HepG2 (cell line): ENCODE data around the gene FYB1. TPM values are rescaled to one million over a fixed set of nuclear protein-coding genes. Genes with fewer than 3 reads are reported as not detected.
"Not testable (repeated sequence)": the region's sequence is repeated elsewhere in the genome, so short reads cannot be mapped to it uniquely, and the experiment has no call there.

ENCODE experiments used
- ATAC-seq: fragments of 200-7000 bp; cut with Tn5 transposase; 3 replicates; pipeline ENCODE4 v1.9.1; 2020; ENCODE audit warnings: mild to moderate bottlenecking, moderate library complexity
- BruUV-seq: library from RNA; stranded (reverse); fragments of 400-500 nt; replicated peaks from 2 replicates; lab custom pipeline; 2021; lab: Mats Ljungman, UMichigan
- CTCF ChIA-PET: fragments of 300-600 bp; formaldehyde crosslinking; extraction: SDS; loops from one replicate; lab custom pipeline; 2021; ENCODE audit warnings: low total read pairs, inconsistent platforms, low intra/inter-chr PET ratio; lab: Yijun Ruan, JAX
- POLR2A ChIA-PET: fragments of 350-600 bp; sonication (Branson Sonifier 250); formaldehyde crosslinking; loops from one replicate; lab custom pipeline; 2020; ENCODE audit warnings: antibody characterized with exemption, inconsistent platforms; lab: Yijun Ruan, JAX
- DNase-seq: peaks from one replicate; pipeline ENCODE4 v3.0.0-alpha.2; 2015; ENCODE audit warnings: low spot score
- FAIRE-seq: peaks from 3 replicates; lab custom pipeline; 2011; peaks lifted over from hg19 to GRCh38; lab: Jason Lieb, UNC
- H2AFZ ChIP-seq: one replicate; pipeline ENCODE4 v1.6.1; 2011; ENCODE audit warnings: low read length, inconsistent platforms
- H3K27ac ChIP-seq: fragments of 300-600 bp; 3 replicates; pipeline ENCODE4 v1.8.0; 2011; ENCODE audit warnings: mixed run types, mild to moderate bottlenecking, mixed read lengths, low read length, inconsistent platforms; ENCODE audit not compliant: insufficient read depth; ENCODE audit errors: extremely low read length
- H3K27me3 ChIP-seq, 2 experiments: fragments of 200-600 bp in 1 of 2; 2 replicates in 1 of 2; 3 replicates in 1 of 2; pipeline versions ENCODE4 v1.6.0 to v1.8.0; 2011; ENCODE audit warnings: low read length in 2 of 2, mild to moderate bottlenecking in 2 of 2, moderate library complexity in 2 of 2, inconsistent platforms in 1 of 2; ENCODE audit not compliant: insufficient read depth in 2 of 2, control insufficient read depth in 1 of 2
- H3K36me3 ChIP-seq, 2 experiments: fragments of 200-600 bp in 1 of 2; replicated peaks in 1 of 2; 2 replicates in 1 of 2; 3 replicates in 1 of 2; pipeline versions ENCODE4 v1.5.1 to v1.8.0; 2011; ENCODE audit warnings: low read length in 2 of 2, inconsistent platforms in 1 of 2; ENCODE audit not compliant: insufficient read depth in 2 of 2, control insufficient read depth in 1 of 2
- H3K4me1 ChIP-seq: 2 replicates; pipeline ENCODE4 v1.5.1; 2012; ENCODE audit warnings: low read length, inconsistent platforms; ENCODE audit not compliant: insufficient read depth
- H3K4me2 ChIP-seq: 2 replicates; pipeline ENCODE4 v1.6.0; 2011; ENCODE audit warnings: low read depth, low read length, inconsistent platforms
- H3K4me3 ChIP-seq, 3 experiments: fragments of 200-600 bp in 1 of 3; sonication (generic), shearing (Covaris generic) in 1 of 3; replicated peaks in 1 of 3; 2 replicates each; pipeline ENCODE4 v1.5.1; 2011 to 2016; ENCODE audit warnings: low read length in 3 of 3, inconsistent platforms in 2 of 3, low read depth in 2 of 3, mild to moderate bottlenecking in 2 of 3, control low read depth in 1 of 3, mixed read lengths in 1 of 3; ENCODE audit not compliant: insufficient read depth in 1 of 3
- H3K79me2 ChIP-seq: one replicate; pipeline ENCODE4 v1.6.1; 2011; ENCODE audit warnings: low read length, inconsistent platforms; ENCODE audit not compliant: insufficient read depth
- H3K9ac ChIP-seq: 2 replicates; pipeline ENCODE4 v1.6.0; 2011; ENCODE audit warnings: mild to moderate bottlenecking, low read depth, low read length, inconsistent platforms; ENCODE audit not compliant: insufficient read depth
- H3K9me3 ChIP-seq: 2 replicates; pipeline ENCODE4 v1.5.1; 2012; ENCODE audit warnings: mild to moderate bottlenecking, low read length
- H4K20me1 ChIP-seq: 2 replicates; pipeline ENCODE4 v1.6.0; 2011; ENCODE audit warnings: inconsistent platforms, mild to moderate bottlenecking, low read length, moderate library complexity; ENCODE audit not compliant: insufficient read depth
- JARID2 ChIP-seq: sonication (generic); formaldehyde crosslinking; IDR thresholded peaks from 2 replicates; pipeline ENCODE4 v1.8.1; 2023; ENCODE audit warnings: missing genetic modification reagents, inconsistent platforms; ENCODE audit not compliant: insufficient replicate concordance
- MYNN ChIP-seq: sonication (generic); formaldehyde crosslinking; IDR thresholded peaks from 2 replicates; pipeline ENCODE4 v1.4.0; 2020; ENCODE audit warnings: mild to moderate bottlenecking, low read depth, missing genetic modification reagents
- RBM39 ChIP-seq: fragments of 200-400 bp; formaldehyde crosslinking; IDR thresholded peaks from one replicate; pipeline ENCODE4 v1.6.1; 2018; ENCODE audit warnings: antibody characterized with exemption, mild to moderate bottlenecking, low read depth, low read length; ENCODE audit not compliant: poor library complexity, severe bottlenecking
- ZFP36L2 ChIP-seq: sonication (generic); formaldehyde crosslinking; IDR thresholded peaks from 2 replicates; pipeline ENCODE4 v1.4.0; 2020; ENCODE audit warnings: missing genetic modification reagents
- ZNF124 ChIP-seq: sonication (generic); formaldehyde crosslinking; IDR thresholded peaks from 2 replicates; pipeline ENCODE4 v1.4.0; 2020; ENCODE audit warnings: missing genetic modification reagents
- whole genome bisulfite sequencing: methylation state at CpG from one replicate; pipeline ENCODE4 v1.1.6; 2017; ENCODE audit warnings: low lambda C conversion rate; 5-methylcytosine and 5-hydroxymethylcytosine counted together
- in situ Hi-C: cut with HindIII; loops from 2 replicates; pipeline ENCODE4 v1.10.0; 2017; ENCODE audit warnings: low pct_unique_long_range_greater_than_20kb; ENCODE audit not compliant: extremely low pct_ligation_motif_present
- intact Hi-C: fragments of 100-400 bp; cut with micrococcal nuclease; formaldehyde crosslinking; loops from one replicate; pipeline ENCODE4 v1.10.0; 2022; ENCODE audit not compliant: unreplicated experiment
- polyA plus RNA-seq, 8 experiments: library from polyadenylated mRNA; depleted of rRNA in 3 of 8; stranded (reverse) in 7 of 8; unstranded in 1 of 8; fragments of >200 nt; fragmentation: Illumina TruSeq in 4 of 8; extraction: Trizol in 4 of 8; gene quantifications; 2 replicates each; pipeline versions ENCODE4 v1.2.1 to v1.2.3, GENCODE V29; 2011 to 2016; ENCODE audit warnings: low read depth in 4 of 8, missing spikeins in 1 of 8, mixed read lengths in 1 of 8; ENCODE audit not compliant: insufficient read depth in 1 of 8
- total RNA-seq, 5 experiments: library from RNA; depleted of rRNA; stranded (reverse); fragments of >200 nt; fragmentation: Illumina TruSeq; extraction: Trizol; gene quantifications; 2 replicates each; pipeline ENCODE4 v1.2.3, GENCODE V29; 2016; ENCODE audit warnings: low read depth in 1 of 5
- TF ChIP-seq, protein P1 (sequence below): sonication (generic); formaldehyde crosslinking; IDR thresholded peaks from 2 replicates; pipeline ENCODE4 v1.4.0; 2020; ENCODE audit warnings: missing genetic modification reagents
- TF ChIP-seq, protein P2 (sequence below): sonication (generic); formaldehyde crosslinking; IDR thresholded peaks from 2 replicates; pipeline ENCODE4 v1.9.0; 2021; ENCODE audit warnings: missing genetic modification reagents, borderline replicate concordance

FYB1 gene
- total and polyA plus RNA-seq, 2 of the 13 experiments (the other 11 are each of a cell fraction or from before 2014, with no cell fraction given) = 0.03 TPM; not detected in 1

- intact Hi-C loops (no loop called here), in situ Hi-C loops (no loop called here)
- TF ChIP-seq ZFP36L2 (CRISPR knock-in tag) = no peak
- TF ChIP-seq RBM39 = no peak
- TF ChIP-seq, protein P1, sequence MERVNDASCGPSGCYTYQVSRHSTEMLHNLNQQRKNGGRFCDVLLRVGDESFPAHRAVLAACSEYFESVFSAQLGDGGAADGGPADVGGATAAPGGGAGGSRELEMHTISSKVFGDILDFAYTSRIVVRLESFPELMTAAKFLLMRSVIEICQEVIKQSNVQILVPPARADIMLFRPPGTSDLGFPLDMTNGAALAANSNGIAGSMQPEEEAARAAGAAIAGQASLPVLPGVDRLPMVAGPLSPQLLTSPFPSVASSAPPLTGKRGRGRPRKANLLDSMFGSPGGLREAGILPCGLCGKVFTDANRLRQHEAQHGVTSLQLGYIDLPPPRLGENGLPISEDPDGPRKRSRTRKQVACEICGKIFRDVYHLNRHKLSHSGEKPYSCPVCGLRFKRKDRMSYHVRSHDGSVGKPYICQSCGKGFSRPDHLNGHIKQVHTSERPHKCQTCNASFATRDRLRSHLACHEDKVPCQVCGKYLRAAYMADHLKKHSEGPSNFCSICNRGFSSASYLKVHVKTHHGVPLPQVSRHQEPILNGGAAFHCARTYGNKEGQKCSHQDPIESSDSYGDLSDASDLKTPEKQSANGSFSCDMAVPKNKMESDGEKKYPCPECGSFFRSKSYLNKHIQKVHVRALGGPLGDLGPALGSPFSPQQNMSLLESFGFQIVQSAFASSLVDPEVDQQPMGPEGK (CRISPR knock-in tag) = no peak
- TF ChIP-seq, protein P2, sequence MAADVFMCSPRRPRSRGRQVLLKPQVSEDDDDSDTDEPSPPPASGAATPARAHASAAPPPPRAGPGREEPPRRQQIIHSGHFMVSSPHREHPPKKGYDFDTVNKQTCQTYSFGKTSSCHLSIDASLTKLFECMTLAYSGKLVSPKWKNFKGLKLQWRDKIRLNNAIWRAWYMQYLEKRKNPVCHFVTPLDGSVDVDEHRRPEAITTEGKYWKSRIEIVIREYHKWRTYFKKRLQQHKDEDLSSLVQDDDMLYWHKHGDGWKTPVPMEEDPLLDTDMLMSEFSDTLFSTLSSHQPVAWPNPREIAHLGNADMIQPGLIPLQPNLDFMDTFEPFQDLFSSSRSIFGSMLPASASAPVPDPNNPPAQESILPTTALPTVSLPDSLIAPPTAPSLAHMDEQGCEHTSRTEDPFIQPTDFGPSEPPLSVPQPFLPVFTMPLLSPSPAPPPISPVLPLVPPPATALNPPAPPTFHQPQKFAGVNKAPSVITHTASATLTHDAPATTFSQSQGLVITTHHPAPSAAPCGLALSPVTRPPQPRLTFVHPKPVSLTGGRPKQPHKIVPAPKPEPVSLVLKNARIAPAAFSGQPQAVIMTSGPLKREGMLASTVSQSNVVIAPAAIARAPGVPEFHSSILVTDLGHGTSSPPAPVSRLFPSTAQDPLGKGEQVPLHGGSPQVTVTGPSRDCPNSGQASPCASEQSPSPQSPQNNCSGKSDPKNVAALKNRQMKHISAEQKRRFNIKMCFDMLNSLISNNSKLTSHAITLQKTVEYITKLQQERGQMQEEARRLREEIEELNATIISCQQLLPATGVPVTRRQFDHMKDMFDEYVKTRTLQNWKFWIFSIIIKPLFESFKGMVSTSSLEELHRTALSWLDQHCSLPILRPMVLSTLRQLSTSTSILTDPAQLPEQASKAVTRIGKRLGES (CRISPR knock-in tag) = no peak
- no peak for TF ChIP-seq ZNF124 (CRISPR knock-in tag)
- TF ChIP-seq MYNN (CRISPR knock-in tag) = no peak
- no peak for TF ChIP-seq JARID2 (CRISPR knock-in tag)
- no peaks in the 10 kb centered on the region for H3K36me3 ChIP-seq
- H4K20me1 ChIP-seq = no peaks in the 10 kb centered on the region
- DNase-seq (no peak), ATAC-seq (no peak), FAIRE-seq (no peak)
- H3K27me3 ChIP-seq = no peaks in the 10 kb centered on the region; a peak in 1 of 5 replicates
- no peaks in the 10 kb centered on the region for H3K79me2 ChIP-seq
- WGBS = 73% methylated on average over 7 of the region's 9 CpGs
- no peaks in the 10 kb centered on the region for H3K9me3 ChIP-seq
- ChIA-PET CTCF (no interaction called here), POLR2A (no interaction called here)
- H3K4me3 ChIP-seq = no peak overlapping the region
- H3K4me2 ChIP-seq = no peak overlapping the region
- H3K4me1 ChIP-seq = no peaks in the 10 kb centered on the region
- no peak overlapping the region for H2AFZ ChIP-seq
- BruUV-seq = no TSS peak
- no peak overlapping the region for H3K9ac ChIP-seq
- no peak overlapping the region for H3K27ac ChIP-seq
These were observed 33.6 kb downstream of the FYB1 start for GRCh38 chr5:39185761-39186160.

DNA sequence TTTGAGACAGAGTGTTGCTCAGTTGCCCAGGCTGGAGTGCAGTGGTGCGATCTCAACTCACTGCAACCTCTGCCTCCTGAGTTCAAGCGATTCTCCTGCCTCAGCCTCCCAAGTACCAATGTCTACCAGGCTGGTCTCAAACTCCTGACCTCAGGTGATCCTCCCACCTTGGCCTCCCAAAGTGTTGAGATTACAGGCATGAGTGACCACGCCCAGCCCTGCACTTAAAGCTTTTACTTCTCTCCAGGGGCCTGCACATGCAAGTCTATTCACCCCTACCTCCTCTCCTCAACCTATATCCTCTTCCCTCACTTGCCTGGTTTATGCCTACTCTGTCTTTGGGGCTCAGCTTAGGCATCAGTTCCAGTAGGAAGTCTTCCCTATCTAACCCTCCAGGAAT is 39.8 kb downstream of the FYB1 start:
- FAIRE-seq, H3K36me3 ChIP-seq, H2AFZ ChIP-seq, H4K20me1 ChIP-seq, H3K79me2 ChIP-seq, ATAC-seq, H3K4me2 ChIP-seq, H3K4me1 ChIP-seq, DNase-seq, H3K27me3 ChIP-seq, BruUV-seq, POLR2A ChIA-PET, H3K27ac ChIP-seq, H3K9ac ChIP-seq, H3K4me3 ChIP-seq, in situ Hi-C loops, intact Hi-C loops, CTCF ChIA-PET, H3K9me3 ChIP-seq: not testable (repeated sequence)
- 37% methylated on average over 3 of the region's 3 CpGs for WGBS
